C4-2B (cell line): ENCODE results near the gene SLC2A4RG.

Source experiments
- H3K27ac ChIP-seq: fragments of 450-650 bp; 2 replicates; pipeline ENCODE4 v1.5.1; 2017
- CTCF ChIP-seq: fragments of 450-650 bp; conservative IDR thresholded peaks from 2 replicates; pipeline ENCODE4 v1.5.1; 2017; ENCODE audit warnings: mild to moderate bottlenecking
- ZFX ChIP-seq: fragments of 450-650 bp; IDR thresholded peaks from 2 replicates; pipeline ENCODE4 v1.6.1; 2017

The SLC2A4RG gene

GRCh38 chr20:63791497-63792156 is 52.1 kb downstream of the SLC2A4RG start:
- no peak for TF ChIP-seq ZFX
- TF ChIP-seq CTCF: no peak
- no peak overlapping the region for H3K27ac ChIP-seq

- no peak overlapping the region for H3K27ac ChIP-seq
- TF ChIP-seq ZFX (no peak), CTCF (no peak)
These were observed 53.3 kb downstream of the SLC2A4RG start for GRCh38 chr20:63792866-63793265.
